HG03045 (cell line): ENCODE data around the gene OR2A7.
"Not testable (repeated sequence)": the region's sequence is repeated elsewhere in the genome, so short reads cannot be mapped to it uniquely, and the experiment has no call there.

Source experiments
- ATAC-seq: cut with Tn5 transposase; IDR thresholded peaks from one replicate; pipeline ENCODE4 v1.9.1; 2021; ENCODE audit warnings: mild to moderate bottlenecking, moderate library complexity; ENCODE audit not compliant: unreplicated experiment

OR2A7 gene

GRCh38 chr7:144255471-144255897, 9.1 kb downstream of the OR2A7 start:
- no peak for ATAC-seq

GRCh38 chr7:144252307-144252706, 12.3 kb downstream of the OR2A7 start:
- not testable (repeated sequence) for ATAC-seq

DNA sequence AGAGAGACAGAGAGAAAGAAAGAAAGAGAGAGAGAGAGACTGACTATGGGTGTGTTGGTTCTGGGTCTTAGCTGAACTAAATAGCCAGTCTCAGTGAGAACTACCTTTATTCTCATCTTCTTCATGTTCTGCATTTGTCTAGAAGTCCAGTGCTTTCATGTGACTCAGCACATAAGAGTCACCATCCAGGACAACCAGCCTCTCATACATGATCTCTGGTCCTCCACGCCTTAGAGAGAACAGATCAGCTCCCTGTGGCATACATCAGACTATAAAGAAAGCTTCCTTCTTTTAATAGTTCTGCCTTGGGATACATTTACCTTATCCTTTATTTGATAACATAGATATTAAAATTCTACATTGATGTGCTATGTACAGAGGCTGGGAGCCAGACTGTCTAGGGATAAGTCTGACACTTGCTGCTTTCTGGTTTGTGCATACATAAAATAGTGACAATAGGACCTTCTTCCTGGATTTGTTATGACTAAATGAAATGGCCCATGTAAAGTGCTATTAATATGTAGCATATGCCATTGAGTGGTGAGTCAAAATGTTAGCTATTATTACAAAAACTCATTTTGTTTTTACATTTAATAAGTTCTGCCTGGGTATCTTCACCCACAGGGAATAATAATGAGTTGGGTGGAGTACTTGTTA, 16.8 kb downstream of the OR2A7 start:
- ATAC-seq: not testable (repeated sequence)

DNA sequence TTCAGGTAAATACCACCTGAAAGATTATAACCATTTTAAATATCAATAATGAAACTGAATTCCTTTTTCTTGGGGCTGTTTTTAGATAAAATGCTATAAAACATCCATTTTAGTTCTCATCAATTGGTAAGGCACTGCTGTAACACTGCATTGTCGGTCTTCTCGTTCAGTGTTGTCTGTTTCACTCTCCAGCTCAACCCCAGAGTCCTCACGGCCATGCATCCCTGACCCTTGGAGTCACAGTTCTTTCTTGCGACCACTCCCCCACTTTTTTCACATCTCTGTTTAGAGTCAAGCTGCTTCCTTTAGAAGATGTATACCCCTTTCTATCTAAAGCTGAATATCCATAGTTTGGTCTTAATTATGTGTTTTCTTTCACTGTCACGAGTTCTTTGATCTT, 17.6 kb downstream of the OR2A7 start:
- ATAC-seq: not testable (repeated sequence)

DNA sequence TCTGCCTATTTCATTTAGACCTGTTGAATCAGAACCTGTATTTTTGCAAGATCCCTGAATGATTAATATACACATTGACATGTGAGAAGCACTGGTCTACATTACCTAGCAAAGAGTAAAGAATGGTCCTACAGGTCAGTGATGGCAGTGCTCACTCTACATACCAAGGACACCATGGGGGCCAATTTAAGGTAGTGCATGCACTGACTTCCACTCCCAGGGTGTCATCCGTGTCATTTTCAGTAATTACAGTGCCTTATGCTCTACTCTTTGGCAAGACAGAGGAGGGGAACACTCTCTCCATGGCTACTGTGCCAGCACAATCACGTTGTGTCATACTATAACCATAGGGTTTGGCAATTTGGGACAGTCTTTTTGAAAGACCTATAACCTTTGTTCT, 19.2 kb downstream of the OR2A7 start:
- ATAC-seq: not testable (repeated sequence)

DNA sequence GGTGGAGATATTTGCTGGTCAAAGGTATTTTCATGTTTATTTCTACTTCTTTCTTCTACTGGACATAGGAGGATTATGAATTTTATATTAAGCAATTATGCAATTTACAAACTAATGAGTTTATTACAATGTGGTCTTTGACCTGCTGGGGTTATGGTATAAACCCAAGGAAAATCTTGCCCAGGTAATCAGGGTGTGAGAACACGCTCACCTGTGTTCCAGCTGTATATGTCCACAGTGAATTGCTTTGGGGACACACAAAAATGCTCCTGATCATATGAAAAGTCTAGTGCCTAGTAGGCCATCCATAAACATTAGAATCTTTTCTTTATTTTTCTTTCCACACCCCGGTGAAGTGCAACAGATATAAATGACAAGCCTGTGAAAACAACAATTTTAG, 25.2 kb downstream of the OR2A7 start, which contains the start of gene OR2A42:
Gene OR2A42 (minus strand): TSS at position 241 of the 400 bp plus-strand sequence. CDS start 6,762 bp downstream, outside the sequence.
- ATAC-seq: not testable (repeated sequence)

DNA sequence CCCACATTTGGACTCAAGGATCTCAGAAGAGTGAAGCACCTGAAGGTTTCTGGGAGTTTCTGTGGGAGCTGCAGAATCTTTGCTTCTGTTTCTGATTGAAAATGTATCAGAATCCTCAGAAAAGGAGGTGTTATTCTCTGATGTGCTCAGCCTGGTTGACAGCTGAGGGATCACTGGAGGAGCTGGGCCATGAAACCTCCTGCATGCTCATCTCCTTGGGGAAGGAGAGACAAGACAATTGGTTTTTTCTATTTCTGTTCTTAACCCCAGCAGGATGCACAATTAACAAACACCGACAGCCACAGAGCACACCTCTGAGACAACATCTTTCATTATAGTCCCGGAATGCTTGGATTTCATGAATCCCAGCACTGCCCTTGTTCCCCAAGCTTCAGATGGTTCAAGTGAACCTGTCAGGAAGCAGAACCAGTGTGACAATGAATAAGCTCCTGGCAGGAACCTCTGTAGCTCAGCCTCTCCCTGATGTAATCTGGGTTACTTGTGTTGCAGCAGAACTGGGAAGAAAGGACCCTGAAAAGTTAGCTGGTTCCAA, 26.0 kb downstream of the OR2A7 start:
- ATAC-seq: not testable (repeated sequence)

DNA sequence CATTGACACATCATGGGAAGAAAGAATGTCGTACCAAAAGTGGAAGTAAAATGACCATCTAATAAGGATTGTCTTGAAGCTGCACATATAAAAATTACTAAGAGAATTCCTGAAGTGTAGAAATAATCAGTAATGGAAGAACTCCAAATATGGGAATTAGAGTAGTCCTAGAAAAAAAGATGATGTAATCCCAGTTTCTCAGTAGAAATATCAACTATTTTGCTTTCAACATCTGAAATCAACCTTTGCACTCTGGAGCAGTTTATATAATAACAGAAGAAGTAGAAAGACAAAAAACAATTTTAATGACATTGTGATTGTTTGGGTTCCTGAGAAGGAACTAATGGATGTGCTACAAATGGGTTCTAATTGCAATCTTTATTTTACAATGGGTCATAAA, 31.6 kb downstream of the OR2A7 start:
- ATAC-seq: not testable (repeated sequence)

DNA sequence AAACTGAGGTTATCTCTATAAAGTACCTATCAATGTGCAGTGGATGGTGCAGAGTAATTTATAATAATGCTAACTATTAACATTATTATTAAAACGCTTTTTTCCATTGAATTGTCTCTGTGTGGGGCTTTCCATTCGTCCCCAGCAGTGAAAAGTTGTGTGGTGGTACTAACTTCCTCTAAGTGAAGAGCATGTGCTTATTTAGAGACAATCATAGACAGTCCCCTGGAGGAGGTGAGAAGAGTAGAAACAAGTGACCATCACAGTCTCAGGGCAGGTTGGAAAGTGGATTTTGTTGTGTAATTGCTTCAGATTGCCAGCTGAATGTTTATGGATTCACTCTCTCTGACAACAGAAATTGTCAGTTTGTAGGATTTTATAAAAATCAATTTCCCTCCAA, 33.6 kb downstream of the OR2A7 start:
- not testable (repeated sequence) for ATAC-seq

GRCh38 chr7:144228810-144229209, 35.8 kb downstream of the OR2A7 start:
- not testable (repeated sequence) for ATAC-seq

DNA sequence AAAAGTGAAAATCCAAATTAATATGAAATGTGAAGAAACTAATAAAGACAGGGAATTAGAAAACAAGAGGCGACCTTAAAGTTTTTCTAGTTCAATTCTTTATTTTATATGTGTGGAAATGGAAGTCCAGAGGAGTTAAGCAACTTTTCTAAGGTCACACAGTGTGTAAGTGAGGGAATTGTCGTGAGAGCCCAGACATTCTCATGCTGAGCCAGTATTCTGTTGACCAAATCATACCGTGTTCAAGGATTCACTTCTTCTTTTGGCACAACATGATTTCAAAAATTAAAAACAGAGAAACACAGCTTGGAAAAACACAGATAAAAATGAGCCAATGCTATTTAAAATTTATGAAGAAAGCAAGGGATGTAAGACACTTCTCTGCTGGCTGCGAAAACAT, 37.7 kb downstream of the OR2A7 start:
- ATAC-seq: not testable (repeated sequence)

GRCh38 chr7:144223675-144224074, 40.9 kb downstream of the OR2A7 start:
- not testable (repeated sequence) for ATAC-seq

DNA sequence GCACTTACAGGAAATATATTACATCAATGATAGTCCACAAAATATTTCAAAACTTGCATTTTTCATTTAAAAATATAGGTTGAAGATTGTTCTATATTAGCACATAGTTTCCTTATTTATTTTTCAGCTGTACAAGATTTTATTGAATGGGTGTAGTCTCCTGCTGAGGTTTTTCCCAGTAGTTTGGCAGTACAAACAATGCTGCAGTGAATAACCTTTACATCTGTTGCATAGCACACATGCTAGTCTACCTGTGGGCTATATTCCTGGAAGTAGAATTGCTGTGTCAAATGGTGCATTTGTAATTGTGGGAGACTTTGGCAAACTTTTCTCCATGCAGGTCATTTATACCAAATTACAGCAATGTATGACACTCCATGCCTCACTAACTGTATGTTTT, 44.1 kb downstream of the OR2A7 start:
- not testable (repeated sequence) for ATAC-seq

DNA sequence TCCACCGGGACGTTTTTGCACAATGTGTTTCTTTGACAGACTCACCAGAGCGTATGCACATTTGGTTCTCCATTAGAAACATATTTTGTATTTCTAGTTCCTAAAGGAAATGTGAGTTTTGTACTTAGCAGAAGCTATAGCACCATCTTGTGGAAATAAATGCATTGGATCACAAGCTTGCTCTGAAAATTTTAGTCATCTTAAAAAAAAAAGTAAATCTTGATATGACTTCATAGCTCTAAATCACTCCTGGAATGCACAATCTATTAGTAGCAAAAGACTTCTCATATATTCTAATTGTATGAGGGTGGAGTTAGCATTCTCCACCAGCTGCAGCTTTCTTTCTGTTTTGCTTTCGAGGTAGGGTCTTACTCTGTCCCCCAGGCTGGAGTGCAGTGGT, 45.4 kb downstream of the OR2A7 start:
- not testable (repeated sequence) for ATAC-seq

GRCh38 chr7:144218581-144218980, 46.0 kb downstream of the OR2A7 start:
- ATAC-seq: not testable (repeated sequence)

- not testable (repeated sequence) for ATAC-seq
Measured at GRCh38 chr7:144217200-144217599, 47.4 kb downstream of the OR2A7 start.
